Stomach (tissue), 9 donors: ENCODE data around the gene HSF4. TPM values are rescaled to one million over a fixed set of nuclear protein-coding genes. Genes with fewer than 3 reads are reported as not detected.

Experiments
- DNase-seq, 2 donors: peaks; one replicate each; pipeline versions ENCODE4 v3.0.0 to v3.0.0-alpha.2; 2013 to 2019
- H3K27ac ChIP-seq, 5 donors: fragments of 200-600 bp in 4 of 5; sonication (generic) in 4 of 5; one replicate each; pipeline ENCODE4 v1.5.1; 2013 to 2019; ENCODE audit warnings: mild to moderate bottlenecking in 1 of 5, moderate library complexity in 1 of 5
- H3K27me3 ChIP-seq, 3 donors: fragments of 200-600 bp; sonication (generic); one replicate each; pipeline ENCODE4 v1.5.1; 2017 to 2019; ENCODE audit warnings: mixed run types in 1 of 3
- H3K36me3 ChIP-seq, 4 donors: fragments of 200-600 bp; sonication (generic); 1 replicate in 3 of 4; 2 replicates in 1 of 4; pipeline ENCODE4 v1.5.1; 2016 to 2019
- H3K4me1 ChIP-seq, 4 donors: fragments of 200-600 bp; sonication (generic); one replicate each; pipeline ENCODE4 v1.5.1; 2016 to 2019
- H3K4me3 ChIP-seq, 4 donors: fragments of 200-600 bp; sonication (generic) in 3 of 4; one replicate each; pipeline ENCODE4 v1.5.1; 2016 to 2019; ENCODE audit warnings: mild to moderate bottlenecking in 1 of 4
- H3K9me3 ChIP-seq, 4 donors: fragments of 200-600 bp; sonication (generic); one replicate each; pipeline ENCODE4 v1.5.1; 2016 to 2019
- CTCF ChIP-seq, 7 experiments: fragments of 450-650 bp in 4 of 7; fragments of 200-600 bp in 3 of 7; sonication (generic) in 3 of 7; IDR thresholded peaks; one replicate each; pipeline ENCODE4 v1.5.1; 2016 to 2019; ENCODE audit warnings: antibody characterized with exemption in 7 of 7, control low read depth in 2 of 7, mild to moderate bottlenecking in 1 of 7
- EP300 ChIP-seq: sonication (generic); formaldehyde crosslinking; IDR thresholded peaks from one replicate; pipeline ENCODE4 v1.6.1; 2017; ENCODE audit warnings: antibody characterized with exemption
- POLR2A ChIP-seq, 4 donors: fragments of 450-650 bp; IDR thresholded peaks; one replicate each; pipeline ENCODE4 v1.6.1; 2016; ENCODE audit warnings: antibody characterized with exemption in 4 of 4, control low read depth in 2 of 4, mild to moderate bottlenecking in 1 of 4, moderate library complexity in 1 of 4
- POLR2AphosphoS5 ChIP-seq, 3 donors: sonication (generic); formaldehyde crosslinking; IDR thresholded peaks; one replicate each; pipeline ENCODE4 v1.6.1; 2016; ENCODE audit warnings: antibody characterized with exemption in 3 of 3
- WGBS, 5 donors: extraction: QIAGEN DNeasy Blood & Tissue Kit in 3 of 5; methylation state at CpG; one replicate each; pipeline versions ENCODE4 v1.1.5 to v1.1.7; 2013 to 2018; 5-methylcytosine and 5-hydroxymethylcytosine counted together
- intact Hi-C: fragments of 100-400 bp; cut with DNase I; formaldehyde crosslinking; loops from one replicate; pipeline ENCODE4 v1.15.1; 2023; ENCODE audit warnings: low total_unique reads
- polyA plus RNA-seq, 3 donors: library from polyadenylated mRNA; stranded (reverse); fragments of 200-250 nt; gene quantifications; one replicate each; pipeline ENCODE4 v1.2.3, GENCODE V29; 2013
- total RNA-seq, 5 donors: library from RNA; depleted of rRNA; stranded (reverse); fragments of >200 nt; gene quantifications; one replicate each; pipeline versions ENCODE4 v1.1.0 to v1.2.3, GENCODE V29; 2014 to 2016
- donor health status: healthy with polysubstance abuse.
- donor health status: Bipolar disorder and iron deficiency.
- donor health status: healthy.

Gene HSF4
- total and polyA plus RNA-seq, 8 donors: 9.5 to 630 (median 32.2) TPM

- peak overlapping the region; percentile 43 to 52 (median 49) for H3K4me3 ChIP-seq
These were observed 9.5 kb downstream of the HSF4 start for GRCh38 chr16:67173808-67174705.

GRCh38 chr16:67174706-67175231 lies 10.2 kb downstream of the HSF4 start:
- H3K36me3 ChIP-seq: peaks cover 0 to 7% (median 1%) of the 10 kb centered on the region in 4 donors
- intact Hi-C loops: no loop called here
- peak overlapping the region; percentile 43 to 52 (median 49) for H3K4me3 ChIP-seq
- no peak for DNase-seq
- H3K9me3 ChIP-seq: no peaks in the 10 kb centered on the region
- H3K27ac ChIP-seq: peak overlapping the region; percentile 63 to 92 (median 89)
- TF ChIP-seq EP300 (no peak), CTCF (IDR thresholded peaks at IDR 0.05) (no peak), POLR2AphosphoS5 (IDR thresholded peaks at IDR 0.05) (no peak), POLR2A (IDR thresholded peaks at IDR 0.05) (no peak)
- H3K4me1 ChIP-seq: peaks cover 48 to 79% (median 61%) of the 10 kb centered on the region in 4 donors
- 50 to 63% (median 56%) methylated on average over 23 to 31 of the region's 31 CpGs for WGBS, 5 donors
- peaks cover 0 to 27% (median 0%) of the 10 kb centered on the region in 3 donors for H3K27me3 ChIP-seq

More at GRCh38 chr16:67173808-67174705, 9.5 kb downstream of the HSF4 start:
- H3K36me3 ChIP-seq: peaks cover 0 to 7% (median 1%) of the 10 kb centered on the region in 4 donors
- peak overlapping the region; percentile 63 to 92 (median 89) for H3K27ac ChIP-seq
- H3K4me1 ChIP-seq: peaks cover 55 to 80% (median 66%) of the 10 kb centered on the region in 4 donors
- 0 to 2% (median 1%) methylated on average over 23 to 71 of the region's 71 CpGs for WGBS, 5 donors
- H3K27me3 ChIP-seq: peaks cover 0 to 34% (median 0%) of the 10 kb centered on the region in 3 donors
- H3K9me3 ChIP-seq: no peaks in the 10 kb centered on the region
- TF ChIP-seq POLR2AphosphoS5 (IDR thresholded peaks at IDR 0.05) (peak; percentile 73 to 93 (median 92)), EP300 (no peak), POLR2A (IDR thresholded peaks at IDR 0.05) (peak in 1 of 4 donors; percentile 69), CTCF (IDR thresholded peaks at IDR 0.05) (peak in 4 of 7 experiments; percentile 13 to 44 (median 24))
- intact Hi-C loops: no loop called here
- DNase-seq: peak; percentile 94 to 96

GRCh38 chr16:67176662-67177061 lies 12.1 kb downstream of the HSF4 start:
- Histone ChIP-seq H3K4me1 (peaks cover 37 to 78% (median 49%) of the 10 kb centered on the region in 4 donors), H3K36me3 (peaks cover 0 to 7% (median 1%) of the 10 kb centered on the region in 4 donors), H3K4me3 (no peak overlapping the region), H3K9me3 (no peaks in the 10 kb centered on the region), H3K27me3 (peaks cover 0 to 18% (median 0%) of the 10 kb centered on the region in 3 donors), H3K27ac (no peak overlapping the region)
- DNase-seq: no peak
- 84 to 95% (median 89%) methylated on average over 7 to 12 of the region's 12 CpGs for WGBS, 5 donors
- intact Hi-C loops: no loop called here
- TF ChIP-seq CTCF (IDR thresholded peaks at IDR 0.05) (no peak), POLR2AphosphoS5 (IDR thresholded peaks at IDR 0.05) (no peak), POLR2A (IDR thresholded peaks at IDR 0.05) (no peak), EP300 (no peak)
